Superior temporal gyrus (tissue), 1 donor: ENCODE results near the gene SLC7A8.
"Not testable (repeated sequence)": the region's sequence is repeated elsewhere in the genome, so short reads cannot be mapped to it uniquely, and the experiment has no call there.

Source experiments
- DNase-seq: peaks from one replicate; pipeline ENCODE4 v3.0.0-alpha.2; 2016; ENCODE audit errors: extremely low spot score

Gene SLC7A8

GRCh38 chr14:23183479-23183878 is at the start of gene SLC7A8:
Gene SLC7A8 (minus strand): TSS chr14:23183660. CDS start chr14:23182914, 746 bp downstream.
- DNase-seq: peak; percentile 74

- DNase-seq: not testable (repeated sequence)
These were observed 48.9 kb upstream of the SLC7A8 start for GRCh38 chr14:23232241-23232808.

GRCh38 chr14:23228812-23229211 is 45.4 kb upstream of the SLC7A8 start:
- DNase-seq: no peak

GRCh38 chr14:23227566-23227965 is 44.1 kb upstream of the SLC7A8 start:
- DNase-seq: no peak

GRCh38 chr14:23224958-23225357 is 41.5 kb upstream of the SLC7A8 start:
- DNase-seq: not testable (repeated sequence)

- no peak for DNase-seq
These were observed 35.6 kb upstream of the SLC7A8 start for GRCh38 chr14:23219075-23219474.

- no peak for DNase-seq
These were observed 33.9 kb upstream of the SLC7A8 start for GRCh38 chr14:23217032-23218020.

GRCh38 chr14:23215421-23215820 is 32.0 kb upstream of the SLC7A8 start:
- no peak for DNase-seq

GRCh38 chr14:23209651-23210423 is 26.4 kb upstream of the SLC7A8 start:
- DNase-seq: no peak

- DNase-seq: no peak
These were observed 24.9 kb upstream of the SLC7A8 start for GRCh38 chr14:23208324-23208723.

- no peak for DNase-seq
These were observed 23.7 kb upstream of the SLC7A8 start for GRCh38 chr14:23207146-23207540.

GRCh38 chr14:23206422-23207145 is 23.1 kb upstream of the SLC7A8 start:
- DNase-seq: no peak

- no peak for DNase-seq
These were observed 18.5 kb upstream of the SLC7A8 start for GRCh38 chr14:23202001-23202400.

GRCh38 chr14:23199141-23199540 is 15.7 kb upstream of the SLC7A8 start:
- DNase-seq: not testable (repeated sequence)

GRCh38 chr14:23196487-23196886 is 13.0 kb upstream of the SLC7A8 start:
- not testable (repeated sequence) for DNase-seq

- no peak for DNase-seq
These were observed 12.2 kb upstream of the SLC7A8 start for GRCh38 chr14:23195552-23196101.

GRCh38 chr14:23193432-23193831 is 10.0 kb upstream of the SLC7A8 start:
- DNase-seq: no peak

GRCh38 chr14:23187925-23188324 is 4.5 kb upstream of the SLC7A8 start:
- no peak for DNase-seq

GRCh38 chr14:23186913-23187654 is 3.6 kb upstream of the SLC7A8 start:
- peak; percentile 88 for DNase-seq

GRCh38 chr14:23185063-23185462 is 1.6 kb upstream of the SLC7A8 start:
- peak; percentile 10 for DNase-seq

- DNase-seq: peak; percentile 56
These were observed 346 bp downstream of the SLC7A8 start for GRCh38 chr14:23183158-23183470.
